Spleen (tissue), 11 donors: ENCODE measurements around the gene ETFBKMT. TPM values are rescaled to one million over a fixed set of nuclear protein-coding genes. Genes with fewer than 3 reads are reported as not detected.
"Not testable (repeated sequence)": the region's sequence is repeated elsewhere in the genome, so short reads cannot be mapped to it uniquely, and the experiment has no call there.

Experiments used
- DNase-seq: peaks from one replicate; pipeline ENCODE4 v3.0.0-alpha.2; 2020
- H3K27ac ChIP-seq, 8 donors: fragments of 200-600 bp; sonication (generic) in 7 of 8; 1 replicate in 4 of 8; 2 replicates in 4 of 8; pipeline versions ENCODE4 v1.5.0 to v1.8.0; 2016 to 2021; ENCODE audit warnings: inconsistent platforms in 4 of 8, mild to moderate bottlenecking in 4 of 8, moderate library complexity in 1 of 8
- H3K27me3 ChIP-seq, 7 donors: fragments of 200-600 bp; sonication (generic) in 6 of 7; replicated peaks in 1 of 7; 1 replicate in 4 of 7; 2 replicates in 3 of 7; pipeline versions ENCODE4 v1.5.0 to v1.8.0; 2016 to 2021; ENCODE audit warnings: inconsistent platforms in 3 of 7, mild to moderate bottlenecking in 1 of 7
- H3K36me3 ChIP-seq, 6 donors: fragments of 200-600 bp; sonication (generic) in 5 of 6; 1 replicate in 4 of 6; 2 replicates in 2 of 6; pipeline versions ENCODE4 v1.5.0 to v1.8.0; 2016 to 2021; ENCODE audit warnings: inconsistent platforms in 2 of 6
- H3K4me1 ChIP-seq, 6 donors: fragments of 200-600 bp; sonication (generic) in 5 of 6; 1 replicate in 3 of 6; 2 replicates in 3 of 6; pipeline versions ENCODE4 v1.5.0 to v1.8.0; 2016 to 2021; ENCODE audit warnings: inconsistent platforms in 3 of 6
- H3K4me3 ChIP-seq, 8 donors: fragments of 200-600 bp; sonication (generic) in 7 of 8; 1 replicate in 4 of 8; 2 replicates in 4 of 8; pipeline versions ENCODE4 v1.5.0 to v1.8.0; 2016 to 2021; ENCODE audit warnings: inconsistent platforms in 4 of 8, mild to moderate bottlenecking in 4 of 8, moderate library complexity in 2 of 8
- H3K9me3 ChIP-seq, 8 donors: fragments of 200-600 bp; sonication (generic) in 7 of 8; 1 replicate in 4 of 8; 2 replicates in 4 of 8; pipeline versions ENCODE4 v1.5.0 to v1.8.0; 2016 to 2021; ENCODE audit warnings: inconsistent platforms in 4 of 8
- CTCF ChIP-seq, 11 experiments: fragments of 200-600 bp in 7 of 11; fragments of 450-650 bp in 4 of 11; sonication (generic) in 4 of 11; IDR thresholded peaks in 8 of 11; conservative IDR thresholded peaks in 3 of 11; 1 replicate in 7 of 11; 2 replicates in 4 of 11; pipeline versions ENCODE4 v1.4.0 to v1.8.0; 2016 to 2021; ENCODE audit warnings: antibody characterized with exemption in 11 of 11, inconsistent platforms in 4 of 11, mild to moderate bottlenecking in 1 of 11
- POLR2A ChIP-seq, 3 donors: fragments of 450-650 bp; IDR thresholded peaks; one replicate each; pipeline ENCODE4 v1.5.1; 2017; ENCODE audit warnings: antibody characterized with exemption in 3 of 3, mild to moderate bottlenecking in 1 of 3
- POLR2AphosphoS5 ChIP-seq, 3 donors: sonication (generic); formaldehyde crosslinking; IDR thresholded peaks; one replicate each; pipeline ENCODE4 v1.5.1; 2017; ENCODE audit warnings: antibody characterized with exemption in 3 of 3
- WGBS, 5 donors: extraction: QIAGEN DNeasy Blood & Tissue Kit in 3 of 5; methylation state at CpG; one replicate each; pipeline versions ENCODE4 v1.1.5 to v1.1.7; 2013 to 2018; 5-methylcytosine and 5-hydroxymethylcytosine counted together
- intact Hi-C: fragments of 100-400 bp; cut with DNase I; formaldehyde crosslinking; loops from one replicate; pipeline ENCODE4 v1.15.0; 2023; ENCODE audit warnings: low total_unique reads
- polyA plus RNA-seq, 3 donors: library from polyadenylated mRNA; stranded (reverse); fragments of 200-250 nt; gene quantifications; one replicate each; pipeline ENCODE4 v1.2.1, GENCODE V29; 2013
- total RNA-seq, 7 donors: library from RNA; depleted of rRNA in 3 of 7; stranded (reverse); fragments of >200 nt in 3 of 7; fragmentation: NEBNext Ultra II Directional in 4 of 7; extraction: Animal tissue kit (Norgen Biotek cat#: 25700) in 4 of 7; gene quantifications; one replicate each; pipeline versions ENCODE4 v1.1.0 to v1.2.1, GENCODE V29; 2016 to 2021
- donor health status: healthy with polysubstance abuse.
- donor health status: DM: no; HTN: no; CAD: no; lungs with moderate emphysema.
- donor health status: DM: no; HTN: no; CAD: no.
- donor health status: Bipolar disorder and iron deficiency.
- donor health status: healthy.
- donor health status: DM: no; HTN: no; CAD: no.
- donor health status: DM: yes; HTN: yes; CAD: no.

The ETFBKMT gene
- total and polyA plus RNA-seq, 10 donors: 1.0 to 5.6 (median 3.3) TPM

DNA sequence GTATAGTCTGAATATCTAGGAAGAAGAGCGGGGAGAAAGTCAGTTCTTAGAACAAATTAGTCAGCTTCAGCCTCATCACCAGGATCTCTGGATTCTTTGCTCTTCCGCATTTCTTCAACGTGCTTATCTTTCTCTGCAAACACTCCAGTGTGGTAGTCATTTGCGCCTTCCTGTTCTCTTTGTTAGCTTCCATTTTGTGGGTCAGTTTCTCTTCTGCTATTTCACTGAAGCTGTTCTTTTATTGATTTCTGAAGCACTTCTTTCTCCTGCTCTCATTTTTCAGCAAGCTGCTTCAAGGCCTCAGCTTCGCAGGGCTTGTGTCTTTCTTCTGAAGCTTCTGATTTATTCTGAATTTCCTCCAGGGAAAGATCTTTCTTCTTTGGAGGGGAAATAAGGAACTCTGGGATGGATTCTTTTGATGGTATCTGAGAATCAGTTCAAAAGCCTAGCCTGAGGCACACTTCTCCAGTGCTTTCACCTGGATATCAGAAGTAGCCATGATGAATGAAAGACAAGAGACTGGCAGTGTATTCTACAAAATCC, 55.9 kb downstream of the ETFBKMT start:
- DNase-seq: no peak
- Histone ChIP-seq H3K4me3 (peak overlapping the region in 1 of 8 donors; percentile 45), H3K27ac (peak overlapping the region; percentile 3 to 86 (median 76)), H3K4me1 (peaks cover 0 to 20% (median 10%) of the 10 kb centered on the region in 6 donors), H3K9me3 (peaks cover 0 to 38% (median 4%) of the 10 kb centered on the region in 8 donors), H3K27me3 (no peaks in the 10 kb centered on the region), H3K36me3 (peaks cover 0 to 45% (median 15%) of the 10 kb centered on the region in 6 donors)
- TF ChIP-seq POLR2AphosphoS5 (IDR thresholded peaks at IDR 0.05) (peak in 1 of 3 donors; percentile 58), CTCF (IDR thresholded peaks at IDR 0.05 in 8 of 11, conservative IDR thresholded peaks at IDR 0.05 in 3 of 11) (no peak), POLR2A (IDR thresholded peaks at IDR 0.05) (no peak)
- WGBS, 5 donors: 37 to 59% (median 51%) methylated on average over 5 of the region's 5 CpGs
- intact Hi-C loops: no loop called here

- peak overlapping the region in 1 of 8 donors; percentile 80 for H3K27ac ChIP-seq
- peaks cover 0 to 36% (median 17%) of the 10 kb centered on the region in 6 donors for H3K4me1 ChIP-seq
- H3K36me3 ChIP-seq: peaks cover 0 to 58% (median 15%) of the 10 kb centered on the region in 6 donors
- peaks cover 0 to 48% (median 4%) of the 10 kb centered on the region in 8 donors for H3K9me3 ChIP-seq
- H3K4me3 ChIP-seq, DNase-seq, H3K27me3 ChIP-seq, intact Hi-C loops: not testable (repeated sequence)
- WGBS, 5 donors: 75 to 99% (median 98%) methylated on average over 4 of the region's 4 CpGs
Observed at GRCh38 chr12:31716998-31717397, 57.5 kb downstream of the ETFBKMT start.

DNA sequence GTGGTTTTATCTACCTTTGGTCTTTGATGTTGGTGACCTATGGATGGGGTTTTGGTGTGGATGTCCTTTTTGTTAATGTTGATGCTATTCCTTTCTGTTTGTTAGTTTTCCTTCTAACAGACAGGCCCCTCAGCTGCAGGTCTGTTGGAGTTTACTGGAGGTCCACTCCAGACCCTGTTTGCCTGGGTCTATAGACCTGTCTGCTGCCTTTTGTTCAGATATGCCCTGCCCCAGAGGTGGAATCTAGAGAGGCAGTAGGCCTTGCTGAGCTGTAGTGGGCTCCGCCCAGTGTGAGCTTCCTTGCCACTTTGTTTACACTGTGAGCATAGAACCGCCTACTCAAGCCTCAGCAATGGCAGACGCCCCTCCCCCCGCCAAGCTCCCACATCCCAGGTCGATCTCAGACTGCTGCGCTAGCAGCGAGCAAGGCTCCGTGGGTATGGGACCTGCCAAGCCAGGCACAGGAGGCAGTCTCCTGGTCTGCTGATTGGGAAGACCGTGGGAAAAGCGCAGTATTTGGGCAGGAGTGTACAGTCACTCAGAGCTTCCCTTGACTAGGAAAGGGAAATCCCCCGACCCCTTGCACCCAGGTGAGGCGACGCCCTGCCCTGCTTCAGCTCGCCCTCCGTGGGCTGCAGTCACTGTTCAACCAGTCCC, 59.2 kb downstream of the ETFBKMT start:
- H3K27me3 ChIP-seq, intact Hi-C loops, H3K27ac ChIP-seq, H3K4me3 ChIP-seq, DNase-seq: not testable (repeated sequence)
- WGBS, 5 donors: 94 to 96% (median 95%) methylated on average over 9 to 15 of the region's 15 CpGs
- H3K9me3 ChIP-seq: peaks cover 0 to 40% (median 4%) of the 10 kb centered on the region in 8 donors
- peaks cover 0 to 52% (median 26%) of the 10 kb centered on the region in 6 donors for H3K4me1 ChIP-seq
- peaks cover 0 to 62% (median 15%) of the 10 kb centered on the region in 6 donors for H3K36me3 ChIP-seq
- peak in 1 of 3 donors; percentile 11 for TF ChIP-seq POLR2AphosphoS5 (IDR thresholded peaks at IDR 0.05)

DNA sequence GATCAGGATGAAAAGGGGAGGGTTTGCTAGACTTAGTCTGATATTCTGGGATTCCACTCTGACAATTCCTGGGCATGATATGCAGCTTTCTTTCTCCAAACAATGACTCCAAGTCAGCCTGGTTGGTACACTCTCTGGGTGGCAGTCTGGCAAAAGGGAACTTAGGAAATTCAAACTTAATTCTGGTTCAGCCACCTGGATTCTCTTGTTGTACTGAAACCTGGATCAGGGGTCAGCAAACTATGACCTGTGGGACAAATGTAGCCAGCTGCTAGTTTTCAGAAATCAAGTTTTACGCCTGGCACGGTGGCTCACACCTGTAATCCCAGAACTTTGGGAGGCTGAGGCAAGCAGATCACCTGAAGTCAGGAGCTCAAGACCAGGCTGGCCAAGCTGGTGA, 63.1 kb downstream of the ETFBKMT start:
- H3K27ac ChIP-seq: peak overlapping the region in 4 of 8 donors; percentile 51 to 96 (median 63)
- peak overlapping the region in 1 of 8 donors; percentile 12 for H3K4me3 ChIP-seq
- intact Hi-C loops: loop anchor here (10.0 kb wide), 1 partner anchor 232 kb away; the partner anchor contains the start of gene RESF1
- peaks cover 10 to 71% (median 42%) of the 10 kb centered on the region in 6 donors for H3K4me1 ChIP-seq
- no peak for DNase-seq
- no peak for TF ChIP-seq POLR2AphosphoS5 (IDR thresholded peaks at IDR 0.05)
- no peaks in the 10 kb centered on the region for H3K27me3 ChIP-seq
- peaks cover 0 to 27% (median under 1%) of the 10 kb centered on the region in 8 donors for H3K9me3 ChIP-seq
- WGBS, 5 donors: 84 to 98% (median 94%) methylated on average over 2 of the region's 2 CpGs
- H3K36me3 ChIP-seq: peaks cover 0 to 54% (median 15%) of the 10 kb centered on the region in 6 donors

Other genes starting within 250 kb of the ETFBKMT start
- gene DENND5B, start 68.6 kb upstream of the ETFBKMT start, total RNA-seq: 10 to 100 TPM; 23.1 to 42.5 (median 30.5) TPM
- 1 to 10 TPM; 4.5 to 7.0 (median 6.1) TPM for gene DENND5B, start 68.6 kb upstream of the ETFBKMT start, polyA plus RNA-seq
- gene AMN1, start 69.3 kb downstream of the ETFBKMT start, total RNA-seq: 10 to 100 TPM; 12.9 to 27.4 (median 15.8) TPM
- 10 to 100 TPM; 13.7 to 18.1 (median 17.5) TPM for gene AMN1, start 69.3 kb downstream of the ETFBKMT start, polyA plus RNA-seq